HL-60 (cell line): ENCODE measurements around the gene MYOF.

Source experiments
- DNase-seq, 2 experiments: peaks; one replicate each; pipeline ENCODE4 v3.0.0-alpha.2; 2010 to 2020; ENCODE audit warnings: low read depth in 1 of 2, low spot score in 1 of 2
- H3K27ac ChIP-seq: fragments of 250-450 bp; sonication (Bioruptor Pico); replicated peaks from 2 replicates; pipeline ENCODE4 v1.5.1; 2020; ENCODE audit warnings: mild to moderate bottlenecking, moderate library complexity
- H3K27me3 ChIP-seq: fragments of 250-450 bp; sonication (Bioruptor Pico); 2 replicates; pipeline ENCODE4 v1.5.1; 2021; ENCODE audit warnings: mild to moderate bottlenecking, moderate library complexity; ENCODE audit not compliant: insufficient read depth, poor library complexity, severe bottlenecking
- H3K4me3 ChIP-seq: replicated peaks from 2 replicates; pipeline ENCODE4 v1.5.1; 2011; ENCODE audit warnings: mild to moderate bottlenecking, control low read depth, low read length; ENCODE audit not compliant: insufficient read depth
- CTCF ChIP-seq: IDR thresholded peaks from one replicate; pipeline ENCODE4 v1.5.1; 2011; ENCODE audit warnings: low read length, control low read depth, inconsistent platforms; ENCODE audit not compliant: insufficient read depth
- GABPA ChIP-seq: IDR thresholded peaks from 2 replicates; pipeline ENCODE4 v1.6.1; 2012; ENCODE audit warnings: low read depth
- POLR2AphosphoS5 ChIP-seq: IDR thresholded peaks from 2 replicates; pipeline ENCODE4 v1.6.1; 2012; ENCODE audit warnings: low read depth
- REST ChIP-seq: IDR thresholded peaks from 2 replicates; pipeline ENCODE4 v1.6.1; 2012; ENCODE audit warnings: low read depth; ENCODE audit not compliant: insufficient replicate concordance
- SPI1 ChIP-seq: IDR thresholded peaks from 2 replicates; pipeline ENCODE4 v1.6.1; 2012; ENCODE audit warnings: low read depth, mild to moderate bottlenecking, borderline replicate concordance

Gene MYOF

GRCh38 chr10:93334901-93335327, 147.2 kb downstream of the MYOF start:
- Histone ChIP-seq H3K4me3 (no peak overlapping the region), H3K27ac (no peak overlapping the region), H3K27me3 (no peaks in the 10 kb centered on the region)
- no peak for DNase-seq
- TF ChIP-seq CTCF (no peak), SPI1 (no peak), REST (no peak), GABPA (no peak), POLR2AphosphoS5 (no peak)

GRCh38 chr10:93334181-93334580, 148.0 kb downstream of the MYOF start:
- Histone ChIP-seq H3K4me3 (no peak overlapping the region), H3K27ac (no peak overlapping the region), H3K27me3 (no peaks in the 10 kb centered on the region)
- no peak for TF ChIP-seq CTCF
- TF ChIP-seq SPI1: no peak
- no peak for TF ChIP-seq GABPA
- no peak for TF ChIP-seq POLR2AphosphoS5
- no peak for TF ChIP-seq REST
- DNase-seq: no peak

GRCh38 chr10:93333278-93333978, 148.7 kb downstream of the MYOF start:
- DNase-seq: no peak
- H3K27me3 ChIP-seq: no peaks in the 10 kb centered on the region
- no peak overlapping the region for H3K27ac ChIP-seq

More at GRCh38 chr10:93333278-93333978, 148.7 kb downstream of the MYOF start:
- no peak overlapping the region for H3K4me3 ChIP-seq
- TF ChIP-seq POLR2AphosphoS5: no peak
- TF ChIP-seq GABPA: no peak
- TF ChIP-seq SPI1: no peak
- no peak for TF ChIP-seq REST
- TF ChIP-seq CTCF: no peak
